ENCODE results near the gene MPP2. TPM values are rescaled to one million over a fixed set of nuclear protein-coding genes. Genes with fewer than 3 reads are reported as not detected.
"Not testable (repeated sequence)": the region's sequence is repeated elsewhere in the genome, so short reads cannot be mapped to it uniquely, and the experiment has no call there.

Gene MPP2
- total RNA-seq, 1 experiment from 2014 or later = 4.8 TPM

GRCh38 chr17:43875476-43876147 lies 31.7 kb downstream of the MPP2 start:
- no peak for DNase-seq (ENCODE audit: low spot score)

- no peak for DNase-seq (ENCODE audit: low spot score)
These were observed 33.0 kb downstream of the MPP2 start for GRCh38 chr17:43874293-43874692.

- no peak for DNase-seq (ENCODE audit: low spot score)
These were observed 33.5 kb downstream of the MPP2 start for GRCh38 chr17:43873815-43874214.

GRCh38 chr17:43873091-43873490 lies 34.2 kb downstream of the MPP2 start:
- DNase-seq (ENCODE audit: low spot score) = no peak

GRCh38 chr17:43871946-43872690 lies 35.2 kb downstream of the MPP2 start:
- DNase-seq (ENCODE audit: low spot score) = no peak

- DNase-seq (ENCODE audit: low spot score) = not testable (repeated sequence)
These were observed 38.3 kb downstream of the MPP2 start for GRCh38 chr17:43869031-43869430.

- no peak for DNase-seq (ENCODE audit: low spot score)
These were observed 38.9 kb downstream of the MPP2 start for GRCh38 chr17:43868226-43868994.

- DNase-seq (ENCODE audit: low spot score) = no peak
These were observed 43.0 kb downstream of the MPP2 start for GRCh38 chr17:43864161-43864984.

- no peak for DNase-seq (ENCODE audit: low spot score)
These were observed 45.4 kb downstream of the MPP2 start for GRCh38 chr17:43861960-43862359.

- DNase-seq (ENCODE audit: low spot score) = no peak
These were observed 46.3 kb downstream of the MPP2 start for GRCh38 chr17:43860927-43861622.

GRCh38 chr17:43860077-43860725 lies 47.1 kb downstream of the MPP2 start:
- DNase-seq (ENCODE audit: low spot score) = no peak

- no peak for DNase-seq (ENCODE audit: low spot score)
These were observed 49.3 kb downstream of the MPP2 start for GRCh38 chr17:43857957-43858600.

GRCh38 chr17:43857141-43857540 lies 50.2 kb downstream of the MPP2 start:
- no peak for DNase-seq (ENCODE audit: low spot score)

- DNase-seq (ENCODE audit: low spot score) = no peak
These were observed 51.2 kb downstream of the MPP2 start for GRCh38 chr17:43856141-43856540.

- DNase-seq (ENCODE audit: low spot score) = no peak
These were observed 52.3 kb downstream of the MPP2 start for GRCh38 chr17:43855061-43855460.

- DNase-seq (ENCODE audit: low spot score) = no peak
These were observed 52.8 kb downstream of the MPP2 start for GRCh38 chr17:43854498-43854897.

GRCh38 chr17:43853546-43853945 lies 53.8 kb downstream of the MPP2 start:
- DNase-seq (ENCODE audit: low spot score) = no peak

GRCh38 chr17:43852571-43852970 lies 54.8 kb downstream of the MPP2 start:
- no peak for DNase-seq (ENCODE audit: low spot score)

- DNase-seq (ENCODE audit: low spot score) = no peak
These were observed 58.2 kb downstream of the MPP2 start for GRCh38 chr17:43849116-43849515.

- DNase-seq (ENCODE audit: low spot score) = no peak
These were observed 58.7 kb downstream of the MPP2 start for GRCh38 chr17:43848601-43849000.

All from A172 (cell line).